Measurements from ENCODE around the gene MAPK1IP1L.

DNA sequence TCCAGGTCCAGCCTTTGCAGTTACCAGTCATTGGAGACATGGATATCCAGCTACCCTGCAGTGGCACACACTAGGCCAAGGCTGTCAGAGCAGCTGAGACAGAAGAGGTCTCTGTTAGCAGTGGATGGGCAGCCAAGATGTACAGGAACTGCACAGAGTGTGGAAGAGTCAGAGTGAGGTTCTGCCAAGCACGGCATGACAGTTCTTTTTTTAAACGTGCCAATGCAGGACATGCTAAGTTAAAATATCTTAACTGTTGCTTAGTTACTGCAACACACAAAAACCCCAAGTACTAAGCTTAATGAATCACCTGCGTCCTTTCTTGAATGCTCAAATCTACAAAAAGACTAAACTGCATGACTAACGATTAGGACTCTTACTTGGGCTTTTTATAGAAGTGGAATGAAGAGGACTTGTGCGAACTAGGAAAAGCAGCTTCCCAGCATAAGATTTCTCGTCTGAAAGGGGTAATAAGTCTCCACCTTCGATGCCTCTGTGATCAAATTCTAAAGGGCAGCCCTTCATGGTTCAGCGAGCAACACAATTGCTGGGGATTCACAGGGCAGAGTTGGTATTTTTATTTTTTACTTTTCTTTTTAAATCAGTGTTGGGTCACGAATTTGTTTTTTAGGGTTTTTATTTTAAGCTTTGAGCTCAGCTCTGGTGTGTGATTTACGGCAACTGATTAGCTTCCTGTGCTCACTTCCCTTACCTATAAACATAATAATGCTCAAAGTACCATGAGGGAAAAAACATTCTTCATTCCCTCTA lies 20.6 kb downstream of the MAPK1IP1L start:
- TF ChIP-seq YY1 (IDR thresholded peaks at IDR 0.05; ENCODE audit: insufficient read depth, insufficient read length), result no peak
- TF ChIP-seq ZNF274 (IDR thresholded peaks at IDR 0.05; ENCODE audit: low read depth, low read length), result no peak

All from NT2/D1 (cell line).